Measurements from ENCODE around the gene GPI. TPM values are rescaled to one million over a fixed set of nuclear protein-coding genes. Genes with fewer than 3 reads are reported as not detected.

Gene GPI
- total and polyA plus RNA-seq, 4 donors, result 51.0 to 197 (median 130) TPM

DNA sequence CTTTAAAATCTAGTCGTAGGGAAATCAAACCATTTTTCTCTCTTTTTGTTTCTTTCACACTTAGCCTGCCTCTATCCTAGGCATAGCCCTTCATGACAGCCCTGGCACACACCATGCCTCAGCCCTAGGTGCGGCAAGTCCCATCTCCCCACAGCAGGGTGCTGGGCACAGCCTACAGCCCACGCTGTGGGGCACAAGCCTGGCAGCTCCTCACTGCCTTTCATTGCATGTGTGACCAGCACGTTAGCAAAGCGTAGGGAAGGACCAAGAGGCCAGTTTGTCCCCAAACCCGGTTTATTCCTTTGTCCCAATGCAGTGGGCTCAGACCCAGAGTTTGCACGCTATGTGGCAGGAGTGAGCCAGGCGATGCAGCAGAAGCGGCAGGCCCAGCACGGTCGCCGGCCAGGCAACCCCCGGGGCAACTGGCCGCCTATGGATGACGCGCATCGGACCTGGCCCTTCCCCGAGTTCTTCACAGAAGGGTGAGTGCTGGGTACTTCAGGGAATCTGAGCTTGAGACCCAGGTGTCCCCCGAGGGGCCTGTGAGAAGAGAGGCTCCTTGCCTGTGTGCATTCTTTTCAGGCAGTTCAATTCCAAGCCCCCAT, 17.3 kb upstream of the GPI start:
- ATAC-seq (ENCODE audit: low FRiP score), result no peak
- Histone ChIP-seq H3K27me3 (ENCODE audit: control insufficient read depth in 1 of 2, insufficient read depth in 2 of 2, low read length in 1 of 2) (no peaks in the 10 kb centered on the region), H3K9me3 (ENCODE audit: control insufficient read depth, low read length) (no peaks in the 10 kb centered on the region), H3K27ac (ENCODE audit: low read depth in 1 of 2, low read length in 2 of 2) (no peak overlapping the region), H3K4me3 (ENCODE audit: low read length in 2 of 2) (no peak overlapping the region), H3K4me1 (ENCODE audit: control insufficient read depth in 1 of 2, insufficient read depth in 2 of 2, low read length in 2 of 2) (no peaks in the 10 kb centered on the region), H3K36me3 (ENCODE audit: control insufficient read depth in 1 of 2, insufficient read depth in 2 of 2, low read length in 1 of 2) (peaks cover 0 to 5% of the 10 kb centered on the region in 2 donors)
- WGBS, 2 donors, result 88 to 91% methylated on average over 19 of the region's 19 CpGs
- intact Hi-C loops (cut with DNase I), result loop anchor here in 1 of 2 donors (10.0 kb wide), 1 partner anchor 153 kb away; no protein-coding TSS in a partner anchor
- peak in 1 of 2 donors; percentile 65 for DNase-seq

GRCh38 chr19:34348899-34349487, 16.0 kb upstream of the GPI start:
- Histone ChIP-seq H3K9me3 (ENCODE audit: control insufficient read depth, low read length) (no peaks in the 10 kb centered on the region), H3K4me3 (ENCODE audit: low read length in 2 of 2) (no peak overlapping the region), H3K27ac (ENCODE audit: low read depth in 1 of 2, low read length in 2 of 2) (no peak overlapping the region), H3K27me3 (ENCODE audit: control insufficient read depth in 1 of 2, insufficient read depth in 2 of 2, low read length in 1 of 2) (no peaks in the 10 kb centered on the region), H3K36me3 (ENCODE audit: control insufficient read depth in 1 of 2, insufficient read depth in 2 of 2, low read length in 1 of 2) (peaks cover 0 to 7% of the 10 kb centered on the region in 2 donors), H3K4me1 (ENCODE audit: control insufficient read depth in 1 of 2, insufficient read depth in 2 of 2, low read length in 2 of 2) (no peaks in the 10 kb centered on the region)
- no peak for DNase-seq
- WGBS, 2 donors, result 91 to 94% methylated on average over 11 of the region's 11 CpGs
- ATAC-seq (ENCODE audit: low FRiP score), result no peak
- intact Hi-C loops (cut with DNase I), result loop anchor here in 1 of 2 donors (10.0 kb wide), 1 partner anchor 154 kb away; no protein-coding TSS in a partner anchor

DNA sequence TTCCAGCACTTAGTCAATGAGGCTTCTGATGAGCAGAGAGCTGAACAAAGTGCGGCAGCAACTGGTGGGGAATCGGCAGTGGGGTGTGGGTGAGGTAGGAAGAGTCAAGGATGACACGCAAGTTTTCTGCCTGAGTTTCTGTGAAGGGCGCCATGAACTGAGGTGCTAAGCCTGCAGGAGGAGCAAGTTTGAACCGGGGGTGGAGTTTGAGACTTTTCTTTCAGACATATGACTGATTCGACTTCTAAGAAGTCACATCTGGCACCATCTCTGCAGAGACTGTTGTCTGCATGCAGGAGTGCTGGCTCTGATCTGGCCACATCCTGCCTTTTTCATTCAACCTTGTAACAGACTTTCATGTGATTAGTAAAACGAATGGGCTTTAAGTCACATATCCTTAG, 14.8 kb upstream of the GPI start:
- ATAC-seq (ENCODE audit: low FRiP score) (no peak), DNase-seq (no peak)
- Histone ChIP-seq H3K4me1 (ENCODE audit: control insufficient read depth in 1 of 2, insufficient read depth in 2 of 2, low read length in 2 of 2) (no peaks in the 10 kb centered on the region), H3K27me3 (ENCODE audit: control insufficient read depth in 1 of 2, insufficient read depth in 2 of 2, low read length in 1 of 2) (no peaks in the 10 kb centered on the region), H3K27ac (ENCODE audit: low read depth in 1 of 2, low read length in 2 of 2) (no peak overlapping the region), H3K9me3 (ENCODE audit: control insufficient read depth, low read length) (no peaks in the 10 kb centered on the region), H3K36me3 (ENCODE audit: control insufficient read depth in 1 of 2, insufficient read depth in 2 of 2, low read length in 1 of 2) (peaks cover 0 to 8% of the 10 kb centered on the region in 2 donors), H3K4me3 (ENCODE audit: low read length in 2 of 2) (no peak overlapping the region)
- WGBS, 2 donors, result 82 to 90% methylated on average over 7 of the region's 7 CpGs
- intact Hi-C loops (cut with DNase I), result no loop called here

- H3K9me3 ChIP-seq (ENCODE audit: control insufficient read depth, low read length), result no peaks in the 10 kb centered on the region
- intact Hi-C loops (cut with DNase I), result no loop called here
- DNase-seq, result no peak
- peaks cover 0 to 9% of the 10 kb centered on the region in 2 donors for H3K36me3 ChIP-seq (ENCODE audit: control insufficient read depth in 1 of 2, insufficient read depth in 2 of 2, low read length in 1 of 2)
- no peak overlapping the region for H3K4me3 ChIP-seq (ENCODE audit: low read length in 2 of 2)
- WGBS, 2 donors, result 87 to 94% methylated on average over 4 of the region's 4 CpGs
- H3K4me1 ChIP-seq (ENCODE audit: control insufficient read depth in 1 of 2, insufficient read depth in 2 of 2, low read length in 2 of 2), result no peaks in the 10 kb centered on the region
- H3K27me3 ChIP-seq (ENCODE audit: control insufficient read depth in 1 of 2, insufficient read depth in 2 of 2, low read length in 1 of 2), result no peaks in the 10 kb centered on the region
- no peak overlapping the region for H3K27ac ChIP-seq (ENCODE audit: low read depth in 1 of 2, low read length in 2 of 2)
- no peak for ATAC-seq (ENCODE audit: low FRiP score)
These were observed 13.6 kb upstream of the GPI start for GRCh38 chr19:34351382-34351826.

DNA sequence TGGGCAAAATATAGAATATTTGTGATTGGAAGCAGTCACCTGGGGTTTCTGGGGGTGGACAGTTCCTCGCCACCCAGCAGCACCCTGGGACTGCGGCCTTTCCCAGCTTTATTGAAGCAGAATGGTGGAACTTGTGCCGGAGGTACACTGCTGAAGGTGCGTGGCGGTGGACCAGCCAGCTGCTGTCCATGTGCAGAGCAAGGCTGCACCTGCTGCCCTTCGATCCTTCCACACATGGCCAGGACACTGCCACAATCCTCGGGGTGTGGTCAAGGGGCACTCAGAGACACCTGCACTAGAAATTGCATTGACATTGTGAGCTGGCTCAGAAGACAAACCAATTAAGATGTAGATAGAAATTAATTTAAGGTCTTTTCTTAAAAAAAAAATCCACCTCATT, 11.4 kb upstream of the GPI start:
- Histone ChIP-seq H3K27me3 (ENCODE audit: control insufficient read depth in 1 of 2, insufficient read depth in 2 of 2, low read length in 1 of 2) (no peaks in the 10 kb centered on the region), H3K27ac (ENCODE audit: low read depth in 1 of 2, low read length in 2 of 2) (no peak overlapping the region), H3K9me3 (ENCODE audit: control insufficient read depth, low read length) (no peaks in the 10 kb centered on the region), H3K36me3 (ENCODE audit: control insufficient read depth in 1 of 2, insufficient read depth in 2 of 2, low read length in 1 of 2) (peaks cover 0 to 9% of the 10 kb centered on the region in 2 donors), H3K4me1 (ENCODE audit: control insufficient read depth in 1 of 2, insufficient read depth in 2 of 2, low read length in 2 of 2) (no peaks in the 10 kb centered on the region), H3K4me3 (ENCODE audit: low read length in 2 of 2) (no peak overlapping the region)
- intact Hi-C loops (cut with DNase I), result no loop called here
- ATAC-seq (ENCODE audit: low FRiP score) (no peak), DNase-seq (no peak)
- 94 to 95% methylated on average over 7 of the region's 7 CpGs for WGBS, 2 donors

GRCh38 chr19:34355201-34355600, 9.8 kb upstream of the GPI start:
- intact Hi-C loops (cut with DNase I), result loop anchor here in 1 of 2 donors (5.0 kb wide), 1 partner anchor 77 kb away; no protein-coding TSS in a partner anchor
- WGBS, 2 donors, result 94 to 95% methylated on average over 8 of the region's 8 CpGs
- no peaks in the 10 kb centered on the region for H3K27me3 ChIP-seq (ENCODE audit: control insufficient read depth in 1 of 2, insufficient read depth in 2 of 2, low read length in 1 of 2)
- DNase-seq (peak in 1 of 2 donors; percentile 62), ATAC-seq (ENCODE audit: low FRiP score) (no peak)
- H3K27ac ChIP-seq (ENCODE audit: low read depth in 1 of 2, low read length in 2 of 2), result no peak overlapping the region
- no peak overlapping the region for H3K4me3 ChIP-seq (ENCODE audit: low read length in 2 of 2)
- peaks cover 0 to 7% of the 10 kb centered on the region in 2 donors for H3K36me3 ChIP-seq (ENCODE audit: control insufficient read depth in 1 of 2, insufficient read depth in 2 of 2, low read length in 1 of 2)
- H3K4me1 ChIP-seq (ENCODE audit: control insufficient read depth in 1 of 2, insufficient read depth in 2 of 2, low read length in 2 of 2), result no peaks in the 10 kb centered on the region
- no peaks in the 10 kb centered on the region for H3K9me3 ChIP-seq (ENCODE audit: control insufficient read depth, low read length)

DNA sequence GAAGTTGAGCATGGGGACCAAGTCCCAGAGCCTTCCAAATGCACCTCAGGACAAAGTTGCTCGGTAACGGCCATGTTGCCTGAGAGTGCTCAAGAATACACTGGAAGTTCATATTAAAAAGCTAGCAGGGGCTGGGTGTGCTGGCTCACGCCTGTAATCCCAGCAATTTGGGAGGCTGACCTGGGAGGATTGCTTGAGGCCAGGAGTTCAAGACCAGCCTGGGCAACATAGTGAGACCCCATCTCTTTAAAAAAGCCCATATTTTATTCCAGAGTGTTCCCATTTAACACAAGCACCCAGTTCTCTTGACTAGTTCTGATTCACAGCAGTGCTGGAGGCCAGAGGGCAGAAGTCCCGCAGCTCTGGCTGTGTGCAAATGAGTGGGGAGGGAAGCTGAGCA, 8.1 kb upstream of the GPI start:
- no peaks in the 10 kb centered on the region for H3K4me1 ChIP-seq (ENCODE audit: control insufficient read depth in 1 of 2, insufficient read depth in 2 of 2, low read length in 2 of 2)
- 91 to 92% methylated on average over 4 of the region's 4 CpGs for WGBS, 2 donors
- no peak overlapping the region for H3K4me3 ChIP-seq (ENCODE audit: low read length in 2 of 2)
- H3K27me3 ChIP-seq (ENCODE audit: control insufficient read depth in 1 of 2, insufficient read depth in 2 of 2, low read length in 1 of 2), result no peaks in the 10 kb centered on the region
- no peak overlapping the region for H3K27ac ChIP-seq (ENCODE audit: low read depth in 1 of 2, low read length in 2 of 2)
- DNase-seq (peak in 1 of 2 donors; percentile 30), ATAC-seq (ENCODE audit: low FRiP score) (no peak)
- H3K9me3 ChIP-seq (ENCODE audit: control insufficient read depth, low read length), result no peaks in the 10 kb centered on the region
- H3K36me3 ChIP-seq (ENCODE audit: control insufficient read depth in 1 of 2, insufficient read depth in 2 of 2, low read length in 1 of 2), result peaks cover 0 to 4% of the 10 kb centered on the region in 2 donors
- intact Hi-C loops (cut with DNase I), result loop anchor here in 1 of 2 donors (5.0 kb wide), 1 partner anchor 75 kb away; no protein-coding TSS in a partner anchor

DNA sequence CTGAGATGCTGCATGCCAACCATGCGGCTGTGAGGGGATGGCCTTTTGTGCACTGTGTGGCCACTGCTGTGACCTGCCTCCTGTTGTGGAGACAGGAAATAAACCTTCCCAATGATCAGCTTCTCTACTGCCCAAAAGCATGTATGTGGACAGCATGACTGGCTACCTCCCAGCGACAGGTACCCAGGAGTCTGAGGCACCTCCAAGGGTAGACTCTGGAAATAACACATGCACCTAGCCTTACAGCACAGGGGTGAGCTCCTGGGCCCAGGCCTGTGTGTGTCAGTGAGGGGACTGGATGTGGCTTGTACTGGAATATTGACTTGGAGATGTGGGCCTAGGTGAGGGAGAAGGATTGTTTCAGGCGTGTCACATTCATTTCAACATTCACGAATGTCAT, 7.6 kb upstream of the GPI start:
- Histone ChIP-seq H3K4me1 (ENCODE audit: control insufficient read depth in 1 of 2, insufficient read depth in 2 of 2, low read length in 2 of 2) (no peaks in the 10 kb centered on the region), H3K36me3 (ENCODE audit: control insufficient read depth in 1 of 2, insufficient read depth in 2 of 2, low read length in 1 of 2) (peaks cover 0 to 4% of the 10 kb centered on the region in 2 donors), H3K9me3 (ENCODE audit: control insufficient read depth, low read length) (no peaks in the 10 kb centered on the region), H3K27ac (ENCODE audit: low read depth in 1 of 2, low read length in 2 of 2) (no peak overlapping the region), H3K4me3 (ENCODE audit: low read length in 2 of 2) (no peak overlapping the region), H3K27me3 (ENCODE audit: control insufficient read depth in 1 of 2, insufficient read depth in 2 of 2, low read length in 1 of 2) (no peaks in the 10 kb centered on the region)
- DNase-seq (no peak), ATAC-seq (ENCODE audit: low FRiP score) (no peak)
- WGBS, 2 donors, result 86 to 88% methylated on average over 4 of the region's 4 CpGs
- intact Hi-C loops (cut with DNase I), result loop anchor here in 1 of 2 donors (5.0 kb wide), 1 partner anchor 75 kb away; no protein-coding TSS in a partner anchor
